GM18502 (cell line): ENCODE results near the gene RGS10.
"Not testable (repeated sequence)": the region's sequence is repeated elsewhere in the genome, so short reads cannot be mapped to it uniquely, and the experiment has no call there.

Experiments
- ATAC-seq: cut with Tn5 transposase; IDR thresholded peaks from one replicate; pipeline ENCODE4 v1.9.1; 2021; ENCODE audit warnings: mild to moderate bottlenecking; ENCODE audit not compliant: unreplicated experiment, poor library complexity

Gene RGS10

GRCh38 chr10:119473771-119474170 is 68.7 kb downstream of the RGS10 start:
- ATAC-seq = no peak

GRCh38 chr10:119470920-119471702 is 71.4 kb downstream of the RGS10 start:
- no peak for ATAC-seq

GRCh38 chr10:119469846-119470245 is 72.7 kb downstream of the RGS10 start:
- no peak for ATAC-seq

GRCh38 chr10:119469325-119469707 is 73.2 kb downstream of the RGS10 start:
- ATAC-seq = no peak

- ATAC-seq = no peak
Measured at GRCh38 chr10:119468542-119469324, 73.8 kb downstream of the RGS10 start.

GRCh38 chr10:119466655-119467054 is 75.9 kb downstream of the RGS10 start:
- no peak for ATAC-seq

- ATAC-seq = no peak
Measured at GRCh38 chr10:119466076-119466475, 76.4 kb downstream of the RGS10 start.

GRCh38 chr10:119465085-119465484 is 77.4 kb downstream of the RGS10 start:
- ATAC-seq = no peak

- ATAC-seq = not testable (repeated sequence)
Measured at GRCh38 chr10:119463195-119463594, 79.3 kb downstream of the RGS10 start.

- ATAC-seq = no peak
Measured at GRCh38 chr10:119462773-119463172, 79.7 kb downstream of the RGS10 start.

GRCh38 chr10:119461923-119462322 is 80.6 kb downstream of the RGS10 start:
- ATAC-seq = peak; percentile 68

- peak; percentile 58 for ATAC-seq
Measured at GRCh38 chr10:119461380-119461779, 81.1 kb downstream of the RGS10 start.

GRCh38 chr10:119460369-119461195 is 81.9 kb downstream of the RGS10 start:
- ATAC-seq = no peak

GRCh38 chr10:119459681-119460340 is 82.7 kb downstream of the RGS10 start:
- ATAC-seq = no peak

- no peak for ATAC-seq
Measured at GRCh38 chr10:119457966-119458766, 84.4 kb downstream of the RGS10 start.

- ATAC-seq = no peak
Measured at GRCh38 chr10:119456435-119456810, 86.1 kb downstream of the RGS10 start.

GRCh38 chr10:119455609-119456434 is 86.7 kb downstream of the RGS10 start:
- ATAC-seq = peak; percentile 39

GRCh38 chr10:119454990-119455389 is 87.5 kb downstream of the RGS10 start:
- ATAC-seq = no peak

GRCh38 chr10:119454316-119454715 is 88.2 kb downstream of the RGS10 start:
- no peak for ATAC-seq
